Measurements from ENCODE around the gene EEIG1.

Gene EEIG1

GRCh38 chr9:127985011-127985410 is 4.2 kb upstream of the EEIG1 start:
- H3K4me1 Mint-ChIP-seq = peaks cover 69% of the 10 kb centered on the region
- no peak for ATAC-seq
- peak overlapping the region; percentile 79 for H3K27ac Mint-ChIP-seq
- no peaks in the 10 kb centered on the region for H3K9me3 Mint-ChIP-seq
- H3K27me3 Mint-ChIP-seq = no peaks in the 10 kb centered on the region
- no peak overlapping the region for H3K4me3 Mint-ChIP-seq
- peaks cover under 1% of the 10 kb centered on the region for H3K36me3 Mint-ChIP-seq

GRCh38 chr9:127983847-127984289 is 3.1 kb upstream of the EEIG1 start:
- peaks cover 12% of the 10 kb centered on the region for H3K36me3 Mint-ChIP-seq
- H3K27me3 Mint-ChIP-seq = no peaks in the 10 kb centered on the region
- peaks cover 66% of the 10 kb centered on the region for H3K4me1 Mint-ChIP-seq
- ATAC-seq = peak; percentile 70
- H3K9me3 Mint-ChIP-seq = no peaks in the 10 kb centered on the region
- H3K4me3 Mint-ChIP-seq = peak overlapping the region; percentile 13
- peak overlapping the region; percentile 79 for H3K27ac Mint-ChIP-seq

GRCh38 chr9:127982912-127983311 is 2.1 kb upstream of the EEIG1 start:
- no peaks in the 10 kb centered on the region for H3K9me3 Mint-ChIP-seq
- peak overlapping the region; percentile 79 for H3K27ac Mint-ChIP-seq
- H3K27me3 Mint-ChIP-seq = no peaks in the 10 kb centered on the region
- peaks cover 14% of the 10 kb centered on the region for H3K36me3 Mint-ChIP-seq
- no peak for ATAC-seq
- H3K4me1 Mint-ChIP-seq = peaks cover 67% of the 10 kb centered on the region
- H3K4me3 Mint-ChIP-seq = no peak overlapping the region

GRCh38 chr9:127981559-127982121 is 851 bp upstream of the EEIG1 start:
- H3K4me3 Mint-ChIP-seq = peak overlapping the region; percentile 87
- no peaks in the 10 kb centered on the region for H3K27me3 Mint-ChIP-seq
- peaks cover 14% of the 10 kb centered on the region for H3K36me3 Mint-ChIP-seq
- no peak for ATAC-seq
- peak overlapping the region; percentile 79 for H3K27ac Mint-ChIP-seq
- peaks cover 67% of the 10 kb centered on the region for H3K4me1 Mint-ChIP-seq
- no peaks in the 10 kb centered on the region for H3K9me3 Mint-ChIP-seq

GRCh38 chr9:127980060-127980705 is 606 bp downstream of the EEIG1 start:
- Mint-ChIP-seq H3K4me1 (peaks cover 76% of the 10 kb centered on the region), H3K9me3 (no peaks in the 10 kb centered on the region), H3K4me3 (peak overlapping the region; percentile 99), H3K27me3 (no peaks in the 10 kb centered on the region), H3K36me3 (peaks cover 23% of the 10 kb centered on the region), H3K27ac (peak overlapping the region; percentile 94)
- ATAC-seq = peak; percentile 66

GRCh38 chr9:127979333-127980059 is 1.3 kb downstream of the EEIG1 start:
- ATAC-seq = peak; percentile 44
- Mint-ChIP-seq H3K9me3 (no peaks in the 10 kb centered on the region), H3K4me3 (peak overlapping the region; percentile 99), H3K36me3 (peaks cover 27% of the 10 kb centered on the region), H3K27me3 (no peaks in the 10 kb centered on the region), H3K4me1 (peaks cover 76% of the 10 kb centered on the region), H3K27ac (peak overlapping the region; percentile 94)

GRCh38 chr9:127979015-127979332 is 1.8 kb downstream of the EEIG1 start:
- Mint-ChIP-seq H3K36me3 (peaks cover 32% of the 10 kb centered on the region), H3K27ac (peak overlapping the region; percentile 94), H3K4me1 (peaks cover 76% of the 10 kb centered on the region), H3K27me3 (no peaks in the 10 kb centered on the region), H3K4me3 (peak overlapping the region; percentile 99), H3K9me3 (no peaks in the 10 kb centered on the region)
- ATAC-seq = no peak

- ATAC-seq = no peak
- Mint-ChIP-seq H3K4me3 (peak overlapping the region; percentile 99), H3K27me3 (no peaks in the 10 kb centered on the region), H3K36me3 (peaks cover 32% of the 10 kb centered on the region), H3K27ac (peak overlapping the region; percentile 94), H3K4me1 (peaks cover 76% of the 10 kb centered on the region), H3K9me3 (no peaks in the 10 kb centered on the region)
These were observed 2.7 kb downstream of the EEIG1 start for GRCh38 chr9:127977884-127978647.

GRCh38 chr9:127977009-127977883 is 3.5 kb downstream of the EEIG1 start:
- H3K4me1 Mint-ChIP-seq = peaks cover 76% of the 10 kb centered on the region
- H3K27ac Mint-ChIP-seq = peak overlapping the region; percentile 94
- no peak for ATAC-seq
- H3K9me3 Mint-ChIP-seq = no peaks in the 10 kb centered on the region
- H3K4me3 Mint-ChIP-seq = peak overlapping the region; percentile 99
- peaks cover 32% of the 10 kb centered on the region for H3K36me3 Mint-ChIP-seq
- no peaks in the 10 kb centered on the region for H3K27me3 Mint-ChIP-seq

- Mint-ChIP-seq H3K36me3 (peaks cover 32% of the 10 kb centered on the region), H3K4me1 (peaks cover 76% of the 10 kb centered on the region), H3K9me3 (no peaks in the 10 kb centered on the region), H3K27me3 (no peaks in the 10 kb centered on the region), H3K4me3 (peak overlapping the region; percentile 99), H3K27ac (peak overlapping the region; percentile 94)
- ATAC-seq = no peak
These were observed 4.3 kb downstream of the EEIG1 start for GRCh38 chr9:127976498-127976897.

- no peak for ATAC-seq
- Mint-ChIP-seq H3K4me3 (peak overlapping the region; percentile 99), H3K9me3 (no peaks in the 10 kb centered on the region), H3K36me3 (peaks cover 32% of the 10 kb centered on the region), H3K4me1 (peaks cover 81% of the 10 kb centered on the region), H3K27ac (peak overlapping the region; percentile 94), H3K27me3 (no peaks in the 10 kb centered on the region)
These were observed 5.1 kb downstream of the EEIG1 start for GRCh38 chr9:127975376-127976315.

- Mint-ChIP-seq H3K9me3 (no peaks in the 10 kb centered on the region), H3K4me3 (peak overlapping the region; percentile 99), H3K27me3 (no peaks in the 10 kb centered on the region)
These were observed 6.0 kb downstream of the EEIG1 start for GRCh38 chr9:127974769-127975261.

GRCh38 chr9:127974001-127974768 is 6.6 kb downstream of the EEIG1 start:
- H3K9me3 Mint-ChIP-seq = no peaks in the 10 kb centered on the region
- H3K36me3 Mint-ChIP-seq = peaks cover 27% of the 10 kb centered on the region
- peak overlapping the region; percentile 94 for H3K27ac Mint-ChIP-seq
- H3K27me3 Mint-ChIP-seq = no peaks in the 10 kb centered on the region
- H3K4me1 Mint-ChIP-seq = peaks cover 94% of the 10 kb centered on the region
- H3K4me3 Mint-ChIP-seq = peak overlapping the region; percentile 99
- no peak for ATAC-seq

More at GRCh38 chr9:127974769-127975261, 6.0 kb downstream of the EEIG1 start:
- H3K27ac Mint-ChIP-seq = peak overlapping the region; percentile 94
- peaks cover 90% of the 10 kb centered on the region for H3K4me1 Mint-ChIP-seq
- no peak for ATAC-seq
- H3K36me3 Mint-ChIP-seq = peaks cover 33% of the 10 kb centered on the region
